HepG2 (cell line): ENCODE measurements around the gene ZDHHC7. TPM values are rescaled to one million over a fixed set of nuclear protein-coding genes. Genes with fewer than 3 reads are reported as not detected.

ENCODE experiments used
- AGO1 ChIP-seq: fragments of 200-400 bp; formaldehyde crosslinking; IDR thresholded peaks from 2 replicates; pipeline ENCODE4 v1.6.1; 2017; ENCODE audit warnings: mild to moderate bottlenecking, low read depth, low read length, moderate library complexity; ENCODE audit not compliant: poor library complexity, severe bottlenecking
- HOXA3 ChIP-seq: sonication (generic); formaldehyde crosslinking; IDR thresholded peaks from 2 replicates; pipeline ENCODE4 v1.5.0; 2020; ENCODE audit warnings: missing genetic modification reagents
- KDM5A ChIP-seq: fragments of 200-600 bp; sonication (generic); IDR thresholded peaks from 2 replicates; pipeline ENCODE4 v1.7.0; 2018; ENCODE audit warnings: antibody characterized with exemption, mild to moderate bottlenecking, low read length, borderline replicate concordance
- KLF16 ChIP-seq, 2 experiments: sonication (generic) in 1 of 2; formaldehyde crosslinking in 1 of 2; IDR thresholded peaks; 2 replicates each; pipeline versions ENCODE4 v1.6.1 to v1.8.0; 2016 to 2023; ENCODE audit warnings: missing genetic modification reagents in 2 of 2, missing compliant biosample characterization in 1 of 2
- NFIC ChIP-seq: IDR thresholded peaks from 2 replicates; pipeline ENCODE4 v1.6.1; 2012; ENCODE audit warnings: mild to moderate bottlenecking, low read length, inconsistent platforms
- NR2C2 ChIP-seq: sonication (generic); formaldehyde crosslinking; IDR thresholded peaks from 2 replicates; pipeline ENCODE4 v1.4.0; 2020; ENCODE audit warnings: missing genetic modification reagents, mild to moderate bottlenecking, moderate library complexity, borderline replicate concordance
- RBAK ChIP-seq: sonication (generic); formaldehyde crosslinking; IDR thresholded peaks from 2 replicates; pipeline ENCODE4 v1.5.1; 2020; ENCODE audit warnings: mild to moderate bottlenecking, missing genetic modification reagents
- RELA ChIP-seq: sonication (generic); formaldehyde crosslinking; IDR thresholded peaks from 2 replicates; pipeline ENCODE4 v1.4.0; 2020; ENCODE audit warnings: missing genetic modification reagents
- ZNF205 ChIP-seq: IDR thresholded peaks from 2 replicates; pipeline ENCODE4 v1.6.1; 2018; ENCODE audit warnings: missing biosample characterization, missing genetic modification reagents
- ZNF354B ChIP-seq: sonication (generic); formaldehyde crosslinking; IDR thresholded peaks from 2 replicates; pipeline ENCODE4 v1.8.0; 2022; ENCODE audit warnings: mild to moderate bottlenecking, missing genetic modification reagents
- ZNF431 ChIP-seq: sonication (generic); formaldehyde crosslinking; IDR thresholded peaks from 2 replicates; pipeline ENCODE4 v1.9.0; 2022; ENCODE audit warnings: missing genetic modification reagents, low read depth, mild to moderate bottlenecking, borderline replicate concordance
- ZNF749 ChIP-seq: sonication (generic); formaldehyde crosslinking; IDR thresholded peaks from 2 replicates; pipeline ENCODE4 v1.8.0; 2022; ENCODE audit warnings: mild to moderate bottlenecking, missing genetic modification reagents, moderate library complexity, borderline replicate concordance
- ZSCAN25 ChIP-seq: sonication (generic); formaldehyde crosslinking; IDR thresholded peaks from 2 replicates; pipeline ENCODE4 v1.8.0; 2022; ENCODE audit warnings: mild to moderate bottlenecking, missing genetic modification reagents
- ZSCAN30 ChIP-seq: sonication (generic); formaldehyde crosslinking; IDR thresholded peaks from 2 replicates; pipeline ENCODE4 v1.5.0; 2020; ENCODE audit warnings: mild to moderate bottlenecking, missing genetic modification reagents
- polyA plus RNA-seq, 8 experiments: library from polyadenylated mRNA; depleted of rRNA in 3 of 8; stranded (reverse) in 7 of 8; unstranded in 1 of 8; fragments of >200 nt; fragmentation: Illumina TruSeq in 4 of 8; extraction: Trizol in 4 of 8; gene quantifications; 2 replicates each; pipeline versions ENCODE4 v1.2.1 to v1.2.3, GENCODE V29; 2011 to 2016; ENCODE audit warnings: low read depth in 4 of 8, missing spikeins in 1 of 8, mixed read lengths in 1 of 8; ENCODE audit not compliant: insufficient read depth in 1 of 8
- total RNA-seq, 5 experiments: library from RNA; depleted of rRNA; stranded (reverse); fragments of >200 nt; fragmentation: Illumina TruSeq; extraction: Trizol; gene quantifications; 2 replicates each; pipeline ENCODE4 v1.2.3, GENCODE V29; 2016; ENCODE audit warnings: low read depth in 1 of 5
- TF ChIP-seq, protein P1 (sequence below): fragments of 450-650 bp; IDR thresholded peaks from 2 replicates; pipeline ENCODE4 v1.6.1; 2017; ENCODE audit warnings: mild to moderate bottlenecking
- TF ChIP-seq, protein P2 (sequence below): IDR thresholded peaks from 2 replicates; pipeline ENCODE4 v1.6.1; 2012; ENCODE audit warnings: inconsistent platforms
- TF ChIP-seq, protein P3 (sequence below): sonication (generic); formaldehyde crosslinking; IDR thresholded peaks from 2 replicates; pipeline ENCODE4 v1.5.0; 2020; ENCODE audit warnings: mild to moderate bottlenecking, missing genetic modification reagents
- TF ChIP-seq, protein P4 (sequence below): sonication (generic); formaldehyde crosslinking; conservative IDR thresholded peaks from 2 replicates; pipeline ENCODE4 v1.8.0; 2022; ENCODE audit warnings: missing genetic modification reagents
- TF ChIP-seq, protein P5 (sequence below): sonication (generic); formaldehyde crosslinking; IDR thresholded peaks from 2 replicates; pipeline ENCODE4 v1.4.0; 2020; ENCODE audit warnings: missing genetic modification reagents

The ZDHHC7 gene
- total and polyA plus RNA-seq, 2 of the 13 experiments (the other 11 are each of a cell fraction or from before 2014, with no cell fraction given) = 46.8 to 67.6 TPM

DNA sequence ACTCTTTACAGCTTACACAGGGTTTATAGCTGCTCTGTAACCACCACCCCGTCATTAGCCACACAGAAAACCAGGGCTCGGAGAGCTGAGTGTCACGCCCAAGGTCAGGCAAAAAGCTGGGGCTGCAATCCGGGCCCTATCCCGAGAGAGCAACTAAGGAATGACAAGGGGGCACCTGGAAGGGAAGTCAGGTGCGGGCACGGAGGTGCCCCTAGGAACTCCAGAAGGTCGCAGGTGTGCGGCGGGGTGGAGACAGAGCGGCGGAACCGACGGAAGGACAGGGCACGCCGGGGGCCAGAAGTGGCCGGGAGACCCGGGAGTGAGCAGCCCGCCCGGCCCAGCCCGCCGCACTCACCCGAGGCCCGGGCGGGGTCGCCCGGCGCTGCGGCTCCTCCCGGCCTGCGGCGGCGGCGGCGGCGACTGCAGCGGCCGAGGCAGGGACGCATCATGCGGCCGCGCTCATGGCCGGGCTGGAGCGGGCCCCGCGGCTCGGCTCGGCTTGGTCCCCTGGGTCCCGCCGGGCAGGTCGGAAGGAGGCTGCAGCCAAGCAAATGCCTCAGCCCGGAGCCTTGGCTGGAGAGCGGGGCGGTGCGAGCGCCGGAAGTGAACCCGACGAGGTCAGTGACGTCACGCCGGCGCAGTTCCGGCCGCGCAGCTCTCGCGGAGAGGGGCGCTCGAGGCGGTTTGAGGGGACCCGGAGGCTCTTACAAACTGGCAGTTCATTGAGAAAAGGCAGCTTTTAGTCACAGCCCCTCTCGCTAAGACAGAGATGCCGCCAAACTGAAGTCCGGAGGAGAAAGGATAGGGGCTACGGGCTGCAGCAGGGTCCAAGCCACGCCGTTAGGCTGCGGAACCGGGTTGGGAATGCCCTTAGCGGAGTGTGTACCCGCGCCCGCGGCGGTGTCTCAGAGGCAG is at the start of gene ZDHHC7 (continued):
- TF ChIP-seq HOXA3 (CRISPR knock-in tag) (peak; percentile 99), ZNF205 (no peak), ZSCAN30 (no peak), ZSCAN25 (CRISPR knock-in tag) (no peak; the same call in 1 of the 2 replicates), ZNF354B (no peak; the same call in 1 of the 2 replicates), ZNF431 (peak; percentile 10; the same call in 1 of the 2 replicates), NFIC (no peak), RELA (CRISPR knock-in tag) (no peak), ZNF749 (CRISPR knock-in tag) (peak; percentile 55; the same call in 1 of the 2 replicates), KLF16 (CRISPR knock-in tag; IDR thresholded peaks at IDR 0.05) (peak in 1 of 2 experiments; percentile 73; a peak in 2 of 4 replicates), KDM5A (peak; percentile 85; the same call in 1 of the 2 replicates), AGO1 (peak; percentile 5), RBAK (CRISPR knock-in tag) (no peak; the same call in 1 of the 2 replicates), NR2C2 (CRISPR knock-in tag) (peak; percentile 99)
- TF ChIP-seq, protein P1, sequence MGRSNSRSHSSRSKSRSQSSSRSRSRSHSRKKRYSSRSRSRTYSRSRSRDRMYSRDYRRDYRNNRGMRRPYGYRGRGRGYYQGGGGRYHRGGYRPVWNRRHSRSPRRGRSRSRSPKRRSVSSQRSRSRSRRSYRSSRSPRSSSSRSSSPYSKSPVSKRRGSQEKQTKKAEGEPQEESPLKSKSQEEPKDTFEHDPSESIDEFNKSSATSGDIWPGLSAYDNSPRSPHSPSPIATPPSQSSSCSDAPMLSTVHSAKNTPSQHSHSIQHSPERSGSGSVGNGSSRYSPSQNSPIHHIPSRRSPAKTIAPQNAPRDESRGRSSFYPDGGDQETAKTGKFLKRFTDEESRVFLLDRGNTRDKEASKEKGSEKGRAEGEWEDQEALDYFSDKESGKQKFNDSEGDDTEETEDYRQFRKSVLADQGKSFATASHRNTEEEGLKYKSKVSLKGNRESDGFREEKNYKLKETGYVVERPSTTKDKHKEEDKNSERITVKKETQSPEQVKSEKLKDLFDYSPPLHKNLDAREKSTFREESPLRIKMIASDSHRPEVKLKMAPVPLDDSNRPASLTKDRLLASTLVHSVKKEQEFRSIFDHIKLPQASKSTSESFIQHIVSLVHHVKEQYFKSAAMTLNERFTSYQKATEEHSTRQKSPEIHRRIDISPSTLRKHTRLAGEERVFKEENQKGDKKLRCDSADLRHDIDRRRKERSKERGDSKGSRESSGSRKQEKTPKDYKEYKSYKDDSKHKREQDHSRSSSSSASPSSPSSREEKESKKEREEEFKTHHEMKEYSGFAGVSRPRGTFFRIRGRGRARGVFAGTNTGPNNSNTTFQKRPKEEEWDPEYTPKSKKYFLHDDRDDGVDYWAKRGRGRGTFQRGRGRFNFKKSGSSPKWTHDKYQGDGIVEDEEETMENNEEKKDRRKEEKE = no peak
- TF ChIP-seq, protein P2, sequence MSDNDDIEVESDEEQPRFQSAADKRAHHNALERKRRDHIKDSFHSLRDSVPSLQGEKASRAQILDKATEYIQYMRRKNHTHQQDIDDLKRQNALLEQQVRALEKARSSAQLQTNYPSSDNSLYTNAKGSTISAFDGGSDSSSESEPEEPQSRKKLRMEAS = peak; percentile 86
- TF ChIP-seq, protein P3, sequence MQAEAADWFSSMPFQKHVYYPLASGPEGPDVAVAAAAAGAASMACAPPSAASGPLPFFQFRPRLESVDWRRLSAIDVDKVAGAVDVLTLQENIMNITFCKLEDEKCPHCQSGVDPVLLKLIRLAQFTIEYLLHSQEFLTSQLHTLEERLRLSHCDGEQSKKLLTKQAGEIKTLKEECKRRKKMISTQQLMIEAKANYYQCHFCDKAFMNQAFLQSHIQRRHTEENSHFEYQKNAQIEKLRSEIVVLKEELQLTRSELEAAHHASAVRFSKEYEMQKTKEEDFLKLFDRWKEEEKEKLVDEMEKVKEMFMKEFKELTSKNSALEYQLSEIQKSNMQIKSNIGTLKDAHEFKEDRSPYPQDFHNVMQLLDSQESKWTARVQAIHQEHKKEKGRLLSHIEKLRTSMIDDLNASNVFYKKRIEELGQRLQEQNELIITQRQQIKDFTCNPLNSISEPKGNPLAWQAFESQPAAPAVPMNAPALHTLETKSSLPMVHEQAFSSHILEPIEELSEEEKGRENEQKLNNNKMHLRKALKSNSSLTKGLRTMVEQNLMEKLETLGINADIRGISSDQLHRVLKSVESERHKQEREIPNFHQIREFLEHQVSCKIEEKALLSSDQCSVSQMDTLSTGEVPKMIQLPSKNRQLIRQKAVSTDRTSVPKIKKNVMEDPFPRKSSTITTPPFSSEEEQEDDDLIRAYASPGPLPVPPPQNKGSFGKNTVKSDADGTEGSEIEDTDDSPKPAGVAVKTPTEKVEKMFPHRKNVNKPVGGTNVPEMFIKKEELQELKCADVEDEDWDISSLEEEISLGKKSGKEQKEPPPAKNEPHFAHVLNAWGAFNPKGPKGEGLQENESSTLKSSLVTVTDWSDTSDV (CRISPR knock-in tag) = peak; percentile 55; the same call in 1 of the 2 replicates
- TF ChIP-seq, protein P4, sequence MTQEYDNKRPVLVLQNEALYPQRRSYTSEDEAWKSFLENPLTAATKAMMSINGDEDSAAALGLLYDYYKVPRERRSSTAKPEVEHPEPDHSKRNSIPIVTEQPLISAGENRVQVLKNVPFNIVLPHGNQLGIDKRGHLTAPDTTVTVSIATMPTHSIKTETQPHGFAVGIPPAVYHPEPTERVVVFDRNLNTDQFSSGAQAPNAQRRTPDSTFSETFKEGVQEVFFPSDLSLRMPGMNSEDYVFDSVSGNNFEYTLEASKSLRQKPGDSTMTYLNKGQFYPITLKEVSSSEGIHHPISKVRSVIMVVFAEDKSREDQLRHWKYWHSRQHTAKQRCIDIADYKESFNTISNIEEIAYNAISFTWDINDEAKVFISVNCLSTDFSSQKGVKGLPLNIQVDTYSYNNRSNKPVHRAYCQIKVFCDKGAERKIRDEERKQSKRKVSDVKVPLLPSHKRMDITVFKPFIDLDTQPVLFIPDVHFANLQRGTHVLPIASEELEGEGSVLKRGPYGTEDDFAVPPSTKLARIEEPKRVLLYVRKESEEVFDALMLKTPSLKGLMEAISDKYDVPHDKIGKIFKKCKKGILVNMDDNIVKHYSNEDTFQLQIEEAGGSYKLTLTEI = no peak
- TF ChIP-seq, protein P5, sequence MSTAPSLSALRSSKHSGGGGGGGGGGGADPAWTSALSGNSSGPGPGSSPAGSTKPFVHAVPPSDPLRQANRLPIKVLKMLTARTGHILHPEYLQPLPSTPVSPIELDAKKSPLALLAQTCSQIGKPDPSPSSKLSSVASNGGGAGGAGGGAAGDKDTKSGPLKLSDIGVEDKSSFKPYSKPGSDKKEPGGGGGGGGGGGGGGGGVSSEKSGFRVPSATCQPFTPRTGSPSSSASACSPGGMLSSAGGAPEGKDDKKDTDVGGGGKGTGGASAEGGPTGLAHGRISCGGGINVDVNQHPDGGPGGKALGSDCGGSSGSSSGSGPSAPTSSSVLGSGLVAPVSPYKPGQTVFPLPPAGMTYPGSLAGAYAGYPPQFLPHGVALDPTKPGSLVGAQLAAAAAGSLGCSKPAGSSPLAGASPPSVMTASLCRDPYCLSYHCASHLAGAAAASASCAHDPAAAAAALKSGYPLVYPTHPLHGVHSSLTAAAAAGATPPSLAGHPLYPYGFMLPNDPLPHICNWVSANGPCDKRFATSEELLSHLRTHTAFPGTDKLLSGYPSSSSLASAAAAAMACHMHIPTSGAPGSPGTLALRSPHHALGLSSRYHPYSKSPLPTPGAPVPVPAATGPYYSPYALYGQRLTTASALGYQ (CRISPR knock-in tag) = peak; percentile 58; the same call in 1 of the 2 replicates
